Activated naive CD4-positive, alpha-beta T cell treated with anti-CD3 and anti-CD28 coated beads, Interleukin-2, amount 10 ng/mL, durations not matched to agents 7 days and 5 days (primary cell): ENCODE data around the gene SEC14L1.

ENCODE experiments used
- CTCF ChIA-PET: fragments of 350-600 bp; sonication (Branson Sonifier 250); formaldehyde crosslinking; loops from one replicate; lab custom pipeline; 2021; ENCODE audit warnings: antibody characterized with exemption; lab: Charles Lee
- DNase-seq: peaks from one replicate; pipeline ENCODE4 v3.0.0-alpha.2; 2020
- H3K27ac Mint-ChIP-seq: one replicate; pipeline ENCODE4 v1.8.0; 2021; ENCODE audit warnings: mild to moderate bottlenecking, moderate library complexity, mixed read lengths
- H3K27me3 Mint-ChIP-seq: one replicate; pipeline ENCODE4 v1.8.0; 2021; ENCODE audit warnings: mild to moderate bottlenecking, mixed read lengths
- H3K36me3 Mint-ChIP-seq: one replicate; pipeline ENCODE4 v1.8.0; 2021; ENCODE audit warnings: mixed read lengths
- H3K4me1 Mint-ChIP-seq: one replicate; pipeline ENCODE4 v1.8.0; 2021; ENCODE audit warnings: mixed read lengths
- H3K4me3 Mint-ChIP-seq: one replicate; pipeline ENCODE4 v1.8.0; 2021; ENCODE audit warnings: mild to moderate bottlenecking, moderate library complexity, mixed read lengths
- H3K9me3 Mint-ChIP-seq: one replicate; pipeline ENCODE4 v1.8.0; 2021; ENCODE audit warnings: mixed read lengths

The SEC14L1 gene

GRCh38 chr17:77222356-77222755, 81.6 kb downstream of the SEC14L1 start:
- Mint-ChIP-seq H3K4me1 (no peaks in the 10 kb centered on the region), H3K27ac (no peak overlapping the region), H3K4me3 (no peak overlapping the region), H3K36me3 (peaks cover 15% of the 10 kb centered on the region), H3K9me3 (peaks cover 14% of the 10 kb centered on the region), H3K27me3 (peaks cover 5% of the 10 kb centered on the region)
- DNase-seq: no peak
- CTCF ChIA-PET: no interaction called here

- CTCF ChIA-PET: no interaction called here
- no peak overlapping the region for H3K27ac Mint-ChIP-seq
- no peak for DNase-seq
Observed at GRCh38 chr17:77223642-77224420, 83.1 kb downstream of the SEC14L1 start.

DNA sequence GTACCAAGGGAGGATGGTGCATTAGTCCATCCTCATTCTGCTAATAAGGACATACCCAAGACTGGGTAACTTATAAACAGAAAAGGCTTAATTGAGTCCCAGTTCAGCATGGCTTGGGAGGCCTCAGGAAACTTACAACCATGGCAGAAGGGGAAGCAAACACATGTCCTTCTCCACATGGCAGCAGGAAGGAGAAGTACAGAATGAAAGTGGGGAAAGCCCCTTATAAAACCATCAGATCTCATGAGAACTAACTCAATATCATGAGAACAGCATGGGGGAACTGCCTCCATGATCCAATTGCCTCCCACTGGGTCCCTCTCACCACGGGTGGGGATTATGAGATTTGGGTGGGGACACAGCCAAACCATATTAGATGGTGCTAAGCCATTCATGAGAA, 84.5 kb downstream of the SEC14L1 start:
- Mint-ChIP-seq H3K4me3 (no peak overlapping the region), H3K36me3 (peaks cover 3% of the 10 kb centered on the region), H3K9me3 (peaks cover 14% of the 10 kb centered on the region), H3K4me1 (no peaks in the 10 kb centered on the region), H3K27ac (no peak overlapping the region), H3K27me3 (peaks cover 18% of the 10 kb centered on the region)
- CTCF ChIA-PET: interaction anchor here (0.5 kb wide), 1 partner anchor 68 kb away, joined by 3 read pairs; no protein-coding TSS in a partner anchor
- DNase-seq: no peak

More at GRCh38 chr17:77223642-77224420, 83.1 kb downstream of the SEC14L1 start:
- peaks cover 13% of the 10 kb centered on the region for H3K27me3 Mint-ChIP-seq
- peaks cover 14% of the 10 kb centered on the region for H3K9me3 Mint-ChIP-seq
- no peaks in the 10 kb centered on the region for H3K4me1 Mint-ChIP-seq
- no peak overlapping the region for H3K4me3 Mint-ChIP-seq
- peaks cover 8% of the 10 kb centered on the region for H3K36me3 Mint-ChIP-seq

DNA sequence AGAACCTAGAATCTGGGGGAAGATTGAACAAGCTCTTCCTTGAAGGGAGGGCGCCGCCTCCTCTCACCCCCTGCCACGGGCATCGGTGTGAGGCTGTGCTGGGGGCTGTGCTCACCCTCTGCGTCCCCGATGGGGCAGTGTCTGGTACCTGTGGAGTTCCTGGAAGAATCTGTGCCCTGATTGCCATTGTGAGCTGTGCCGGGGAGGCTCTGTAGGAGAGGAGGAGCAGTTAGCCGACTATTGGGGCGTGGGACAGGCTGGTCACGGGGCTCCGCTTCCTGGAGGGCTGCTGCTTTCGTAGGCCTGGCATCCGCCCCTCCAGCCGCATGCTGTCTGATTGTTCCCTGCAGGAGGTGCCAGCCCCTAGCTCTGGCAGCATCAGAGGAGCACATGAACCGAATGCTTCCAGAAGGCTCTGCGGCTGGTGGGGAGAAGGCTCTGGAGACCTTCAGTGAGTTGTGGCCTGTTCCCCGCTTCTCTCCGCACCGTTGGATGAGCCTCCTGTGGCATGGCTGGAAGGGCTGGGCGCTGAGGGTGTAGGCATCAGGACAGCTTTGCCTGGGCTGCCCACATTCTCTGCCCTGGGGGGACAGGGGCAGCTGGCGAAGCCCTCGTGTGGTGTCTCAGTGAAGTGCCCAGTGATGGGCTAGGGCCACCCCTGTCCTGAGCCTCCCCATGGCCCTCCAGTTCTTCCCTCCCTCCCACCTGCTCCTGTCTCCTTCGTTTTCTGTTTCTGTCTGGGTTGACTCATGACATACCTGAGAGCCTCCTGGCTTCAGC, 86.9 kb downstream of the SEC14L1 start:
- CTCF ChIA-PET: no interaction called here
- Mint-ChIP-seq H3K4me3 (no peak overlapping the region), H3K4me1 (no peaks in the 10 kb centered on the region), H3K27ac (no peak overlapping the region), H3K36me3 (peaks cover 3% of the 10 kb centered on the region), H3K9me3 (peaks cover 14% of the 10 kb centered on the region), H3K27me3 (peaks cover 23% of the 10 kb centered on the region)
- no peak for DNase-seq

DNA sequence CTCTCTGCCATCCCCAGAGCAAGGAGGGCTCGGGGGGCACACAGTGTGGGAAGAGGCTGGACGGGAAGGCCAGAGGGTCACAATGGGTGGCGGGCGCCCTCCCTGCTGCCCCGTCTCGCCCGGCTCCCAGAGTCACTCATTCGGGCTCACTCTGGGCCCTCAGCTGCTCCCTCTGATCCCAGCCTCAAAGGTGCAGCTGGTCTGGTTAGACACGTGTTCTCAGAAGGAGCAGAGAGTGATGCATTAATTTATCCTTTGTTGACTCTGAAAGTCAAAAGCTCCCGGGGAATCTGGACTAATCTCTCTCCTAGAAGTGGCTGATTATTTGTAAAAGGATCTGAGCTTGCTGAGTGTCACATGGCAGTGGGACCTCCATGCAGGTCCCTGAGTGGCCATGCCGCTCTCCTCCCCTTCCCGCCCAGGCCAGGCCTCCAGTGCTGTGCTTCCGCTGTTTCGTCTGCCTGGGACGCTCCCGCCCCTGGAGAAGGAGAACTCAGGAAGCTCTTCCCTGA, 87.5 kb downstream of the SEC14L1 start:
- peaks cover 23% of the 10 kb centered on the region for H3K27me3 Mint-ChIP-seq
- peaks cover 1% of the 10 kb centered on the region for H3K4me1 Mint-ChIP-seq
- peaks cover 3% of the 10 kb centered on the region for H3K36me3 Mint-ChIP-seq
- H3K4me3 Mint-ChIP-seq: no peak overlapping the region
- H3K27ac Mint-ChIP-seq: no peak overlapping the region
- DNase-seq: no peak
- CTCF ChIA-PET: no interaction called here
- peaks cover 14% of the 10 kb centered on the region for H3K9me3 Mint-ChIP-seq

DNA sequence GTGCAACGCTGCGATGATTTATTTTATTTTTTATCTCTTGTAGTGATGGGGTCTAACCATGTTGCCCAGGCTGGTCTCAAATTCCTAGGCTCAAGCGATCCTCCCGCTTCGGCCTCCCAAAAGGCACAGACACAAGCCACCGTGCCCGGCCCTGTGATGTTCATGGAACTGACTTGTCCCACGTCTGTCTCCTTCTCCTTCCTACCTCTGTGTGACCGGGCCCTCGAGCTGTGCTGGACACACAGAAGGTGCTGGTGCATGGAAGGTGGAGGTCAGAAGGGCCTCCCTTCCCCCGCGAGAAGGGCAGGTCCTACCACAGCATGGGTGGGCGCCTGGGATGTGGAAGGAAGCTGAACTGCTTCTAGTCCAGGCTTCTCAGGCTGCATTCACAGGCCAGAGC, 88.0 kb downstream of the SEC14L1 start:
- H3K27ac Mint-ChIP-seq: no peak overlapping the region
- H3K27me3 Mint-ChIP-seq: peaks cover 28% of the 10 kb centered on the region
- peaks cover 4% of the 10 kb centered on the region for H3K4me1 Mint-ChIP-seq
- H3K9me3 Mint-ChIP-seq: peaks cover 14% of the 10 kb centered on the region
- CTCF ChIA-PET: no interaction called here
- peaks cover 3% of the 10 kb centered on the region for H3K36me3 Mint-ChIP-seq
- H3K4me3 Mint-ChIP-seq: no peak overlapping the region
- DNase-seq: no peak

DNA sequence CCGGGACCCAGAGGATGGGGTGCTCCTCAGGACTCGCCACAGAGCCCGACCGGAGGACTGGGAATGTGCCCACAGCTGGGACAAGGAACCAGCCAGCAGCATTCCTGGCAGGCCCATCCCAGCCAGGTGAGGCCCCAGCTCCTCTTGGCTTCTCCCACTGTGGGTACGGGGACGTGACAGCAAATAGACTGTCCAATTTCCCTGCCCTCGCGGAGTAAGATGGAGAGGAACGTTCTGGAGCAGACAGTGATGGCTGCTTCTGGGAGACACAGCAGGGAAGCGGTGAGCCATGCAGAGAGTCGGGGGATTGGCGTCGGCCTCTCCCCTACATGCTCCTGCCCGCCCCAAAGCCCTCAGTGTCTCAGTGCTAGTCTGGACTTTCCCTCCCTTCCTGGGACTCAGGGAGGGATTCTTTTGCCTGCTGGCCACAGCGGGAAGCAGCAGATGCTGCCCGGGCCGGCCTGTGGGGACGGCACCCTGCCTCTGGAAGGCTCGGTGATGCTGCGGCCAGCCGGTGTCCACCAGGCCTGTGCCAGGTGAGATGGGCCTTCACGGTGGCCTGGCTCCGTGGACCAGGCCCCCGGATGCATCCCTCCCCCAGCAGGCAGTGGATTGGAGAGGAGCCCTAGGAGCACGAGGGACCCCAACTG, 89.1 kb downstream of the SEC14L1 start:
- Mint-ChIP-seq H3K27ac (no peak overlapping the region), H3K4me3 (no peak overlapping the region), H3K4me1 (peaks cover 10% of the 10 kb centered on the region), H3K27me3 (peaks cover 24% of the 10 kb centered on the region), H3K36me3 (peaks cover 3% of the 10 kb centered on the region), H3K9me3 (peaks cover 9% of the 10 kb centered on the region)
- CTCF ChIA-PET: no interaction called here
- DNase-seq: no peak

- no peak for DNase-seq
- peaks cover 15% of the 10 kb centered on the region for H3K4me1 Mint-ChIP-seq
- no peaks in the 10 kb centered on the region for H3K36me3 Mint-ChIP-seq
- peaks cover 4% of the 10 kb centered on the region for H3K9me3 Mint-ChIP-seq
- peaks cover 30% of the 10 kb centered on the region for H3K27me3 Mint-ChIP-seq
- H3K4me3 Mint-ChIP-seq: no peak overlapping the region
- CTCF ChIA-PET: no interaction called here
- no peak overlapping the region for H3K27ac Mint-ChIP-seq
Observed at GRCh38 chr17:77230436-77230830, 89.7 kb downstream of the SEC14L1 start.

- Mint-ChIP-seq H3K4me1 (peaks cover 21% of the 10 kb centered on the region), H3K9me3 (peaks cover 2% of the 10 kb centered on the region), H3K36me3 (no peaks in the 10 kb centered on the region), H3K4me3 (no peak overlapping the region), H3K27me3 (peaks cover 31% of the 10 kb centered on the region), H3K27ac (no peak overlapping the region)
- CTCF ChIA-PET: no interaction called here
- no peak for DNase-seq
Observed at GRCh38 chr17:77231076-77231871, 90.5 kb downstream of the SEC14L1 start.

DNA sequence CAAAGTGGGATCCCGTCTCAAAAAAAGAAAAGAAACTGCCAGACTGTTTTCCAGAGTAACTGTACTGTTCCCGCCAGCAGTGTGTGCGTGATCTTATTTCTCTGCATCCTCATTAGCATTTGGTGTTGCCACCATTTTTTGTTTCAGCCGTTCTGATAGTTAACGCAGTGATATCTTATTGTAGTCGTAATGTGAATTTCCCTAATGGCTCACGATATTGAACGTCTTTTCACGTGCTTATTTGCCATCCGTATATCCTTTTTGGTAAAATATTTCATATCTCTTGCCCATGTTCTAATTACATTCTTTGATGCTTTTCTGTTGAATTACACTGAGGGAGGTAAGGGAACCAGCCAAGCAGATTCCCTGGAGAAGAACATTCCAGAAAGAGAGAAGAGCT, 92.4 kb downstream of the SEC14L1 start:
- H3K4me1 Mint-ChIP-seq: peaks cover 21% of the 10 kb centered on the region
- H3K27ac Mint-ChIP-seq: no peak overlapping the region

DNA sequence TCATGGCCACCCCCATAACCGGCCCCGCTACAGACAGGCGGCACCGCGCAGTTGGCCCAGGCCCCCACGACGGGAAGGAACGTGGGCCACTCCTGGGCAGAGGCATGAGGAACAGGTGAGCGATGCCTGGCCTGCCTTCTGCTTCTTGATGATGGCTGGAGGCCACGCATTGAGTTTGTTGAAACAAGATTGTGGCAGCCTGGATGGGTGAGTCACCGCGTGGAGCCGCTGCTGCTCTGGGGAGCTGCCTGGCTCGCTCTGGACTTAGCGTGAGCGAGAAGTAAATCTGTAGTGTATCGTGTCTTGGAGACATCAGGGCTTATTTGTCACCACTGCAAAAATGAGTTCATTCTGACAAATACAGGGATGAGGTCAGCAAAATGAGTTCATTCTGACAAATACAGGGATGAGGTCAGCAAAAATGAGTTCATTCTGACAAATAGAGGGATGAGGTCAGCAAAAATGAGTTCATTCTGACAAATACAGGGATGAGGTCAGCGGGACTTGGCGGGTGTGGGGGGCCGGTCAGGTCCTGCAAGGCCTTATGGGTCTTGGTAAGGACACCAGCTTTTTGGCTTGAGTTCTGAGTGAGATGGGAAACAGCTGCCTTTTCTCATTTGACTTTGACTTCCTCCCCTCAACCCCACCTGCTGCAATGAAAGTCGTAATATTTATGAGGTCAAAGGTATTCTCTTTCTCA, 93.0 kb downstream of the SEC14L1 start:
- CTCF ChIA-PET: interaction anchor here (1.3 to 1.9 kb wide), 2 partner anchors 136 to 146 kb away, joined by 3 to 9 read pairs; no protein-coding TSS in a partner anchor
- Mint-ChIP-seq H3K36me3 (no peaks in the 10 kb centered on the region), H3K27ac (no peak overlapping the region), H3K27me3 (peaks cover 32% of the 10 kb centered on the region), H3K4me1 (peaks cover 21% of the 10 kb centered on the region), H3K9me3 (no peaks in the 10 kb centered on the region), H3K4me3 (no peak overlapping the region)
- no peak for DNase-seq

More for the DNA sequence above, 92.4 kb downstream of the SEC14L1 start:
- no peaks in the 10 kb centered on the region for H3K9me3 Mint-ChIP-seq
- no peak overlapping the region for H3K4me3 Mint-ChIP-seq
- no peaks in the 10 kb centered on the region for H3K36me3 Mint-ChIP-seq
- CTCF ChIA-PET: no interaction called here
- DNase-seq: no peak
- peaks cover 34% of the 10 kb centered on the region for H3K27me3 Mint-ChIP-seq

GRCh38 chr17:77234695-77235094, 93.9 kb downstream of the SEC14L1 start:
- CTCF ChIA-PET: interaction anchor here (0.9 to 1.9 kb wide), 3 partner anchors 136 to 147 kb away, joined by 3 to 9 read pairs (median 4); no protein-coding TSS in a partner anchor

More at GRCh38 chr17:77234695-77235094, 93.9 kb downstream of the SEC14L1 start:
- Mint-ChIP-seq H3K9me3 (no peaks in the 10 kb centered on the region), H3K27ac (no peak overlapping the region), H3K4me1 (peaks cover 21% of the 10 kb centered on the region), H3K4me3 (peak overlapping the region; percentile 43), H3K27me3 (peaks cover 29% of the 10 kb centered on the region), H3K36me3 (no peaks in the 10 kb centered on the region)
- no peak for DNase-seq
